Right renal pelvis (tissue), 4 donors: ENCODE results near the gene WNK2. TPM values are rescaled to one million over a fixed set of nuclear protein-coding genes. Genes with fewer than 3 reads are reported as not detected.
"Not testable (repeated sequence)": the region's sequence is repeated elsewhere in the genome, so short reads cannot be mapped to it uniquely, and the experiment has no call there.

Experiments
- DNase-seq, 4 donors: peaks; one replicate each; pipeline ENCODE4 v3.0.0-alpha.2; 2013; ENCODE audit warnings: low read depth in 4 of 4, low spot score in 3 of 4, missing footprints in 1 of 4
- polyA plus RNA-seq, 4 donors: library from polyadenylated mRNA; unstranded; fragments of 120-200 nt; gene quantifications; one replicate each; pipeline ENCODE4 v1.2.1, GENCODE V29; 2013; ENCODE audit not compliant: insufficient read length in 4 of 4

Gene WNK2
- polyA plus RNA-seq, 4 donors = 13.2 to 23.8 (median 19.6) TPM

GRCh38 chr9:93347371-93347975 lies 163.5 kb downstream of the WNK2 start:
- not testable (repeated sequence) for DNase-seq

GRCh38 chr9:93353413-93354310 lies 169.7 kb downstream of the WNK2 start:
- DNase-seq = not testable (repeated sequence)

GRCh38 chr9:93354451-93354850 lies 170.5 kb downstream of the WNK2 start:
- no peak for DNase-seq

GRCh38 chr9:93355827-93356226 lies 171.9 kb downstream of the WNK2 start:
- no peak for DNase-seq

GRCh38 chr9:93357649-93358048 lies 173.7 kb downstream of the WNK2 start:
- no peak for DNase-seq

- not testable (repeated sequence) for DNase-seq
Observed at GRCh38 chr9:93359907-93360306, 176.0 kb downstream of the WNK2 start.

- DNase-seq = no peak
Observed at GRCh38 chr9:93361995-93362394, 178.1 kb downstream of the WNK2 start.

GRCh38 chr9:93364734-93365426 lies 180.9 kb downstream of the WNK2 start:
- no peak for DNase-seq

- no peak for DNase-seq
Observed at GRCh38 chr9:93365427-93366118, 181.6 kb downstream of the WNK2 start.

GRCh38 chr9:93366119-93366447 lies 182.1 kb downstream of the WNK2 start:
- DNase-seq = no peak

- DNase-seq = not testable (repeated sequence)
Observed at GRCh38 chr9:93366486-93366885, 182.5 kb downstream of the WNK2 start.

GRCh38 chr9:93368437-93368836 lies 184.5 kb downstream of the WNK2 start:
- no peak for DNase-seq

- no peak for DNase-seq
Observed at GRCh38 chr9:93369686-93370085, 185.7 kb downstream of the WNK2 start.

Other genes with a start within 250 kb of the WNK2 start
- gene FGD3, start 236.6 kb upstream of the WNK2 start, polyA plus RNA-seq = 1 to 10 TPM; 5.3 to 8.0 (median 5.4) TPM
- gene SUSD3, start 125.4 kb upstream of the WNK2 start, polyA plus RNA-seq = 10 to 100 TPM in 1 of 4 donors, 1 to 10 TPM in 3; 7.3 to 12.0 (median 8.5) TPM
- 10 to 100 TPM; 16.5 to 34.7 (median 18.7) TPM for gene CARD19, start 87.9 kb upstream of the WNK2 start, polyA plus RNA-seq
- 10 to 100 TPM; 43.9 to 57.7 (median 44.8) TPM for gene NINJ1, start 49.9 kb upstream of the WNK2 start, polyA plus RNA-seq